H1 (cell line): ENCODE measurements around the gene MINPP1. TPM values are rescaled to one million over a fixed set of nuclear protein-coding genes. Genes with fewer than 3 reads are reported as not detected.

Experiments used
- CTCF ChIA-PET: fragments of 300-600 bp; sonication (Branson Sonifier 250); formaldehyde crosslinking; loops from one replicate; lab custom pipeline; 2021; ENCODE audit not compliant: partially characterized antibody; lab: Charles Lee
- POLR2A ChIA-PET: fragments of 300-600 bp; sonication (Branson Sonifier 250); formaldehyde crosslinking; loops from one replicate; lab custom pipeline; 2021; ENCODE audit warnings: inconsistent platforms; ENCODE audit not compliant: partially characterized antibody; lab: Charles Lee
- DNase-seq, 2 experiments: peaks; one replicate each; pipeline versions ENCODE4 v3.0.0 to v3.0.0-alpha.2; 2010 to 2022; ENCODE audit warnings: low spot score in 2 of 2, low read depth in 1 of 2, mixed read lengths in 1 of 2
- FAIRE-seq: peaks from 2 replicates; lab custom pipeline; 2011; peaks lifted over from hg19 to GRCh38; lab: Jason Lieb, UNC
- H2AFZ ChIP-seq: 2 replicates; pipeline ENCODE4 v1.8.1; 2012; ENCODE audit warnings: low read length, inconsistent platforms
- H2AK5ac ChIP-seq: 2 replicates; pipeline ENCODE4 v1.6.1; 2013; ENCODE audit warnings: low read depth, low read length
- H2BK120ac ChIP-seq: replicated peaks from 2 replicates; pipeline ENCODE3; 2013; ENCODE audit warnings: low read depth, low read length, inconsistent platforms
- H2BK12ac ChIP-seq: 2 replicates; pipeline ENCODE4 v1.6.1; 2013; ENCODE audit warnings: low read depth, low read length
- H2BK15ac ChIP-seq: 2 replicates; pipeline ENCODE4 v1.6.1; 2013; ENCODE audit warnings: low read length
- H2BK20ac ChIP-seq: 2 replicates; pipeline ENCODE4 v1.6.1; 2013; ENCODE audit warnings: low read length
- H2BK5ac ChIP-seq: 2 replicates; pipeline ENCODE4 v1.6.1; 2013; ENCODE audit warnings: low read depth, low read length
- H3K14ac ChIP-seq: 2 replicates; pipeline ENCODE4 v1.6.1; 2013; ENCODE audit warnings: inconsistent platforms; ENCODE audit not compliant: insufficient read length
- H3K18ac ChIP-seq: 2 replicates; pipeline ENCODE4 v1.6.1; 2013; ENCODE audit warnings: low read length; ENCODE audit errors: extremely low read depth
- H3K23ac ChIP-seq: 2 replicates; pipeline ENCODE4 v1.6.1; 2013; ENCODE audit warnings: inconsistent platforms; ENCODE audit not compliant: insufficient read length
- H3K23me2 ChIP-seq: 2 replicates; pipeline ENCODE4 v1.6.1; 2013; ENCODE audit warnings: low read depth, low read length
- H3K27ac ChIP-seq: 2 replicates; pipeline ENCODE4 v1.6.1; 2011; ENCODE audit warnings: low read depth, low read length, inconsistent platforms
- H3K27me3 ChIP-seq, 4 experiments: replicated peaks in 1 of 4; 1 replicate in 1 of 4; 2 replicates in 3 of 4; pipeline versions ENCODE4 v1.6.1 to v1.8.1; 2011 to 2013; ENCODE audit warnings: low read length in 3 of 4, mild to moderate bottlenecking in 3 of 4, inconsistent platforms in 2 of 4, mixed read lengths in 2 of 4, moderate library complexity in 1 of 4; ENCODE audit not compliant: control insufficient read depth in 3 of 4, insufficient read depth in 3 of 4; ENCODE audit errors: extremely low read depth in 1 of 4
- H3K36me3 ChIP-seq, 4 experiments: 2 replicates each; pipeline versions ENCODE4 v1.6.1 to v1.8.1; 2011 to 2013; ENCODE audit warnings: mild to moderate bottlenecking in 4 of 4, low read length in 3 of 4, moderate library complexity in 2 of 4, control low read depth in 1 of 4, inconsistent platforms in 1 of 4; ENCODE audit not compliant: insufficient read depth in 4 of 4, control insufficient read depth in 2 of 4
- H3K4ac ChIP-seq: replicated peaks from 2 replicates; pipeline ENCODE3; 2013; ENCODE audit warnings: low read length, low read depth, mixed read lengths, inconsistent platforms; ENCODE audit not compliant: insufficient read length
- H3K4me1 ChIP-seq, 4 experiments: replicated peaks in 1 of 4; 1 replicate in 1 of 4; 2 replicates in 3 of 4; pipeline versions ENCODE4 v1.6.1 to v1.8.1; 2011 to 2013; ENCODE audit warnings: low read length in 3 of 4, inconsistent platforms in 2 of 4, mixed read lengths in 1 of 4; ENCODE audit not compliant: insufficient read depth in 4 of 4, control insufficient read depth in 3 of 4
- H3K4me2 ChIP-seq, 2 experiments: 2 replicates each; pipeline versions ENCODE4 v1.6.1 to v1.8.1; 2011 to 2013; ENCODE audit warnings: low read depth in 2 of 2, low read length in 2 of 2, control low read depth in 1 of 2, inconsistent platforms in 1 of 2, mild to moderate bottlenecking in 1 of 2; ENCODE audit not compliant: insufficient read depth in 1 of 2
- H3K4me3 ChIP-seq, 4 experiments: fragments of 200-600, 300-600 bp in 1 of 4; sonication (generic), shearing (Covaris generic), sonication (Bioruptor Twin) in 1 of 4; 2 replicates each; pipeline versions ENCODE4 v1.5.1 to v1.8.1; 2011 to 2016; ENCODE audit warnings: low read length in 4 of 4, low read depth in 3 of 4, control low read depth in 2 of 4, inconsistent platforms in 2 of 4, mild to moderate bottlenecking in 2 of 4, mixed read lengths in 1 of 4, moderate library complexity in 1 of 4; ENCODE audit not compliant: insufficient read depth in 2 of 4; ENCODE audit errors: extremely low read depth in 1 of 4
- H3K56ac ChIP-seq: replicated peaks from 2 replicates; pipeline ENCODE3; 2013; ENCODE audit warnings: low read depth, mild to moderate bottlenecking, mixed read lengths, low read length, inconsistent platforms; ENCODE audit not compliant: insufficient read length
- H3K79me1 ChIP-seq: 2 replicates; pipeline ENCODE4 v1.6.1; 2013; ENCODE audit warnings: low read depth, low read length, control low read depth
- H3K79me2 ChIP-seq, 2 experiments: 2 replicates each; pipeline versions ENCODE4 v1.6.1 to v1.8.1; 2012 to 2013; ENCODE audit warnings: low read length in 2 of 2, mild to moderate bottlenecking in 2 of 2, inconsistent platforms in 1 of 2; ENCODE audit not compliant: insufficient read depth in 2 of 2, control insufficient read depth in 1 of 2
- H3K9ac ChIP-seq, 4 experiments: replicated peaks in 1 of 4; 1 replicate in 1 of 4; 2 replicates in 3 of 4; pipeline versions ENCODE4 v1.6.1 to v1.8.1; 2011 to 2013; ENCODE audit warnings: low read depth in 3 of 4, low read length in 3 of 4, control low read depth in 2 of 4, mild to moderate bottlenecking in 2 of 4, moderate library complexity in 2 of 4, inconsistent platforms in 1 of 4; ENCODE audit errors: extremely low read depth in 1 of 4
- H3K9me3 ChIP-seq, 2 experiments: 2 replicates each; pipeline versions ENCODE4 v1.6.1 to v1.8.1; 2012 to 2013; ENCODE audit warnings: mild to moderate bottlenecking in 2 of 2, moderate library complexity in 2 of 2, control low read depth in 1 of 2, inconsistent platforms in 1 of 2, low read depth in 1 of 2, low read length in 1 of 2, mixed read lengths in 1 of 2; ENCODE audit not compliant: insufficient read depth in 2 of 2
- H4K20me1 ChIP-seq, 2 experiments: replicated peaks in 1 of 2; 2 replicates each; pipeline versions ENCODE3 to v1.8.1; 2011 to 2013; ENCODE audit warnings: inconsistent platforms in 2 of 2, low read length in 2 of 2, mild to moderate bottlenecking in 1 of 2; ENCODE audit not compliant: insufficient read depth in 2 of 2, control insufficient read depth in 1 of 2
- H4K5ac ChIP-seq: 2 replicates; pipeline ENCODE4 v1.6.1; 2013; ENCODE audit warnings: low read length, low read depth, mixed read lengths, inconsistent platforms; ENCODE audit not compliant: insufficient read length
- H4K8ac ChIP-seq: 2 replicates; pipeline ENCODE4 v1.8.0; 2013; ENCODE audit warnings: mild to moderate bottlenecking, moderate library complexity, low read length, inconsistent platforms; ENCODE audit not compliant: insufficient read depth; ENCODE audit errors: extremely low read depth
- H4K91ac ChIP-seq: replicated peaks from 2 replicates; pipeline ENCODE3; 2013; ENCODE audit warnings: low read length, mixed read lengths, inconsistent platforms; ENCODE audit not compliant: insufficient read length
- KDM1A ChIP-seq: fragments of 200-600, 300-600 bp; sonication (generic); IDR thresholded peaks from 2 replicates; pipeline ENCODE4 v1.7.1; 2016; ENCODE audit warnings: mild to moderate bottlenecking, low read length, borderline replicate concordance
- KDM5A ChIP-seq: fragments of 200-600 bp; IDR thresholded peaks from 2 replicates; pipeline ENCODE4 v1.7.1; 2012; ENCODE audit warnings: mild to moderate bottlenecking, low read length, inconsistent platforms, mixed read lengths
- POLR2A ChIP-seq, 2 experiments: IDR thresholded peaks; 1 replicate in 1 of 2; 2 replicates in 1 of 2; pipeline ENCODE4 v1.6.1; 2011; ENCODE audit warnings: low read depth in 2 of 2, low read length in 2 of 2, mild to moderate bottlenecking in 2 of 2; ENCODE audit errors: control extremely low read depth in 1 of 2
- SAP30 ChIP-seq: fragments of 300-600 bp; sonication (generic); IDR thresholded peaks from 2 replicates; pipeline ENCODE4 v1.7.1; 2012; ENCODE audit warnings: low read length, moderate library complexity, mild to moderate bottlenecking, inconsistent platforms; ENCODE audit not compliant: insufficient read depth, insufficient replicate concordance
- SP2 ChIP-seq: IDR thresholded peaks from 2 replicates; pipeline ENCODE4 v1.6.1; 2012; ENCODE audit warnings: mild to moderate bottlenecking, low read length, inconsistent platforms
- WGBS, 2 experiments: shearing (Covaris generic) in 1 of 2; methylation state at CpG; one replicate each; pipeline versions ENCODE4 v1.1.6 to v1.1.7; 2013 to 2015; ENCODE audit warnings: low lambda C conversion rate in 2 of 2, mixed read lengths in 2 of 2, inconsistent platforms in 1 of 2, low coverage in 1 of 2, missing lambda C conversion rate in 1 of 2; ENCODE audit not compliant: insufficient replicate concordance in 2 of 2, insufficient coverage in 1 of 2, insufficient read length in 1 of 2; ENCODE audit errors: extremely low coverage in 1 of 2, missing lambda C conversion rate in 1 of 2; 5-methylcytosine and 5-hydroxymethylcytosine counted together
- polyA plus RNA-seq, 7 experiments: library from polyadenylated mRNA; depleted of rRNA in 3 of 7; stranded (reverse) in 5 of 7; unstranded in 2 of 7; fragments of >200 nt in 5 of 7; fragments of 200-250 nt in 2 of 7; gene quantifications; 1 replicate in 5 of 7; 2 replicates in 1 of 7; 4 replicates in 1 of 7; pipeline versions ENCODE4 v1.2.1 to v1.2.3, GENCODE V29; 2011 to 2013; ENCODE audit warnings: missing spikeins in 2 of 7, mixed read lengths in 2 of 7
- total RNA-seq: library from RNA; stranded (reverse); fragmentation: NEBNext Ultra II Directional; extraction: Animal tissue kit (Norgen Biotek cat#: 25700); gene quantifications from 2 replicates; pipeline ENCODE4 v1.2.1, GENCODE V29; 2021

The MINPP1 gene
- total and polyA plus RNA-seq, 2 of the 8 experiments (the other 6 are each of a cell fraction or from before 2014, with no cell fraction given), result 13.6 to 27.2 TPM

DNA sequence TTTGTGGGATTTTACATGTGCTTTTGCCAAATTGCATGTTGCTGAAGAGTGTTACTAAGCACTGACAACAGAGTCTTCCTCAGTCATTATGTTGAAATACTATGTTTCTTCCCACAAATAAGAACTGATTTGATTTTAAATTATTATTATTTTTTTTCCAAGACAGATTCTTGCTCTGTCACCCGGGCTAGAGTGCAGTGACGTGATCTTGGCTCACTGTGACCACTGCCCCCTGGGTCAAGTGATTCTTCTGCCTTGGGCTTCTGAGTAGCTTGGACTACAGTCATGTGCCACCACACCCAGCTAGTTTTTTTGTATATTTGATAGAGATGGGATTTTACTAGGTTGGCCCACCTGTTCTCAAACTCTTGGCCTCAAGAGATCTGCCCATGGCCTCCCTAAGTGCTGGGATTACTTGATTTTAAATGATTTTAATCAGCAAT, 42.3 kb downstream of the MINPP1 start:
- Histone ChIP-seq H3K23me2 (no peaks in the 10 kb centered on the region), H3K27ac (no peak overlapping the region), H2BK20ac (no peak overlapping the region), H3K79me1 (no peaks in the 10 kb centered on the region), H3K79me2 (no peaks in the 10 kb centered on the region; a peak in 2 of 4 replicates), H3K4me2 (no peak overlapping the region), H2BK5ac (no peak overlapping the region), H4K20me1 (no peaks in the 10 kb centered on the region), H3K9ac (no peak overlapping the region), H3K4me1 (peaks cover 0 to 9% (median 0%) of the 10 kb centered on the region in 4 experiments; a peak in 3 of 7 replicates), H3K4ac (no peak overlapping the region), H4K8ac (no peak overlapping the region), H2AFZ (no peak overlapping the region), H4K91ac (no peak overlapping the region), H2BK120ac (no peak overlapping the region), H2BK15ac (no peak overlapping the region), H4K5ac (no peak overlapping the region), H3K9me3 (peaks cover 7 to 11% of the 10 kb centered on the region in 2 experiments), H3K18ac (no peak overlapping the region), H3K23ac (no peak overlapping the region), H3K36me3 (peaks cover 0 to 26% (median 13%) of the 10 kb centered on the region in 4 experiments; a peak in 4 of 8 replicates), H3K56ac (no peak overlapping the region), H3K4me3 (no peak overlapping the region), H3K27me3 (no peaks in the 10 kb centered on the region), H3K14ac (no peak overlapping the region), H2AK5ac (no peak overlapping the region), H2BK12ac (no peak overlapping the region)
- DNase-seq (no peak), FAIRE-seq (no peak)
- ChIA-PET POLR2A (interaction anchor here (0.9 kb wide), 1 partner anchor 19 kb away, joined by 3 read pairs; no protein-coding TSS in a partner anchor), CTCF (interaction anchor here (0.6 to 1.6 kb wide), 3 partner anchors 188 to 1000 kb away, joined by 4 to 6 read pairs (median 5); no protein-coding TSS in a partner anchor)
- WGBS, 2 experiments, result 93% methylated on average over 2 of the region's 2 CpGs; no CpG with 5 or more reads in 1 of the 2 experiments
- TF ChIP-seq SAP30 (no peak), KDM1A (no peak), KDM5A (no peak), SP2 (no peak), POLR2A (IDR thresholded peaks at IDR 0.05; ENCODE audit: control extremely low read depth in 1 of 2, low read depth in 2 of 2, low read length in 2 of 2) (no peak)
